NCI-H2171 treated with DMSO at 0.1 percent for 48 hours (cell line): Measurements from ENCODE around the gene CDS1.
"Not testable (repeated sequence)": the region's sequence is repeated elsewhere in the genome, so short reads cannot be mapped to it uniquely, and the experiment has no call there.

ENCODE experiments used
- DNase-seq: peaks from one replicate; lab custom pipeline; 2025; lab: John Stamatoyannopoulos, UW

CDS1 gene

GRCh38 chr4:84673475-84674240, 90.7 kb downstream of the CDS1 start:
- no peak for DNase-seq

- DNase-seq, result no peak
Observed at GRCh38 chr4:84677093-84677492, 94.2 kb downstream of the CDS1 start.

GRCh38 chr4:84677995-84678394, 95.1 kb downstream of the CDS1 start:
- DNase-seq, result no peak

- DNase-seq, result no peak
Observed at GRCh38 chr4:84678976-84679744, 96.2 kb downstream of the CDS1 start.

- no peak for DNase-seq
Observed at GRCh38 chr4:84680956-84681355, 98.0 kb downstream of the CDS1 start.

- DNase-seq, result no peak
Observed at GRCh38 chr4:84681486-84682274, 98.8 kb downstream of the CDS1 start.

GRCh38 chr4:84682661-84683060, 99.7 kb downstream of the CDS1 start:
- not testable (repeated sequence) for DNase-seq

- no peak for DNase-seq
Observed at GRCh38 chr4:84683064-84683850, 100.3 kb downstream of the CDS1 start.

GRCh38 chr4:84684361-84684760, 101.4 kb downstream of the CDS1 start:
- DNase-seq, result no peak

- DNase-seq, result no peak
Observed at GRCh38 chr4:84685105-84685504, 102.2 kb downstream of the CDS1 start.

- DNase-seq, result no peak
Observed at GRCh38 chr4:84688605-84689004, 105.7 kb downstream of the CDS1 start.

- DNase-seq, result no peak
Observed at GRCh38 chr4:84689197-84689596, 106.3 kb downstream of the CDS1 start.

GRCh38 chr4:84690481-84690880, 107.6 kb downstream of the CDS1 start:
- no peak for DNase-seq

GRCh38 chr4:84691170-84691691, 108.3 kb downstream of the CDS1 start:
- no peak for DNase-seq

- DNase-seq, result no peak
Observed at GRCh38 chr4:84691800-84692199, 108.9 kb downstream of the CDS1 start.

- no peak for DNase-seq
Observed at GRCh38 chr4:84697159-84697558, 114.2 kb downstream of the CDS1 start.

GRCh38 chr4:84697615-84698201, 114.8 kb downstream of the CDS1 start:
- DNase-seq, result no peak

GRCh38 chr4:84699001-84699671, 116.2 kb downstream of the CDS1 start:
- no peak for DNase-seq
